ENCODE results near the gene PARD3B. TPM values are rescaled to one million over a fixed set of nuclear protein-coding genes. Genes with fewer than 3 reads are reported as not detected.

PARD3B gene
- total RNA-seq, 1 experiment from 2014 or later: 0.37 TPM

- in situ Hi-C loops (cut with HindIII; ENCODE audit: low pct_unique_long_range_greater_than_20kb, low sequenced_read_pairs): no loop called here
- DNase-seq (ENCODE audit: low read depth, low spot score): no peak
Measured at GRCh38 chr2:205390866-205391265, 845.6 kb downstream of the PARD3B start.

GRCh38 chr2:205401511-205401910 lies 856.2 kb downstream of the PARD3B start:
- in situ Hi-C loops (cut with HindIII; ENCODE audit: low pct_unique_long_range_greater_than_20kb, low sequenced_read_pairs): no loop called here
- no peak for DNase-seq (ENCODE audit: low read depth, low spot score)

GRCh38 chr2:205402011-205402410 lies 856.7 kb downstream of the PARD3B start:
- DNase-seq (ENCODE audit: low read depth, low spot score): no peak
- in situ Hi-C loops (cut with HindIII; ENCODE audit: low pct_unique_long_range_greater_than_20kb, low sequenced_read_pairs): no loop called here

- in situ Hi-C loops (cut with HindIII; ENCODE audit: low pct_unique_long_range_greater_than_20kb, low sequenced_read_pairs): no loop called here
- no peak for DNase-seq (ENCODE audit: low read depth, low spot score)
Measured at GRCh38 chr2:205403244-205403825, 858.1 kb downstream of the PARD3B start.

- DNase-seq (ENCODE audit: low read depth, low spot score): no peak
- in situ Hi-C loops (cut with HindIII; ENCODE audit: low pct_unique_long_range_greater_than_20kb, low sequenced_read_pairs): no loop called here
Measured at GRCh38 chr2:205405194-205405593, 859.9 kb downstream of the PARD3B start.

GRCh38 chr2:205405752-205406151 lies 860.5 kb downstream of the PARD3B start:
- DNase-seq (ENCODE audit: low read depth, low spot score): no peak
- in situ Hi-C loops (cut with HindIII; ENCODE audit: low pct_unique_long_range_greater_than_20kb, low sequenced_read_pairs): no loop called here

GRCh38 chr2:205407984-205408383 lies 862.7 kb downstream of the PARD3B start:
- in situ Hi-C loops (cut with HindIII; ENCODE audit: low pct_unique_long_range_greater_than_20kb, low sequenced_read_pairs): no loop called here
- DNase-seq (ENCODE audit: low read depth, low spot score): no peak

- in situ Hi-C loops (cut with HindIII; ENCODE audit: low pct_unique_long_range_greater_than_20kb, low sequenced_read_pairs): no loop called here
- no peak for DNase-seq (ENCODE audit: low read depth, low spot score)
Measured at GRCh38 chr2:205408696-205409095, 863.4 kb downstream of the PARD3B start.

- in situ Hi-C loops (cut with HindIII; ENCODE audit: low pct_unique_long_range_greater_than_20kb, low sequenced_read_pairs): no loop called here
- DNase-seq (ENCODE audit: low read depth, low spot score): no peak
Measured at GRCh38 chr2:205409411-205409810, 864.1 kb downstream of the PARD3B start.

- in situ Hi-C loops (cut with HindIII; ENCODE audit: low pct_unique_long_range_greater_than_20kb, low sequenced_read_pairs): no loop called here
- no peak for DNase-seq (ENCODE audit: low read depth, low spot score)
Measured at GRCh38 chr2:205411558-205411957, 866.3 kb downstream of the PARD3B start.

GRCh38 chr2:205424326-205424725 lies 879.1 kb downstream of the PARD3B start:
- in situ Hi-C loops (cut with HindIII; ENCODE audit: low pct_unique_long_range_greater_than_20kb, low sequenced_read_pairs): no loop called here
- no peak for DNase-seq (ENCODE audit: low read depth, low spot score)

- DNase-seq (ENCODE audit: low read depth, low spot score): no peak
- in situ Hi-C loops (cut with HindIII; ENCODE audit: low pct_unique_long_range_greater_than_20kb, low sequenced_read_pairs): no loop called here
Measured at GRCh38 chr2:205425102-205425501, 879.8 kb downstream of the PARD3B start.

- DNase-seq (ENCODE audit: low read depth, low spot score): no peak
- in situ Hi-C loops (cut with HindIII; ENCODE audit: low pct_unique_long_range_greater_than_20kb, low sequenced_read_pairs): no loop called here
Measured at GRCh38 chr2:205427112-205427511, 881.8 kb downstream of the PARD3B start.

- in situ Hi-C loops (cut with HindIII; ENCODE audit: low pct_unique_long_range_greater_than_20kb, low sequenced_read_pairs): no loop called here
- DNase-seq (ENCODE audit: low read depth, low spot score): no peak
Measured at GRCh38 chr2:205428811-205429210, 883.5 kb downstream of the PARD3B start.

- in situ Hi-C loops (cut with HindIII; ENCODE audit: low pct_unique_long_range_greater_than_20kb, low sequenced_read_pairs): no loop called here
- no peak for DNase-seq (ENCODE audit: low read depth, low spot score)
Measured at GRCh38 chr2:205435970-205436369, 890.7 kb downstream of the PARD3B start.

GRCh38 chr2:205438241-205438640 lies 893.0 kb downstream of the PARD3B start:
- no peak for DNase-seq (ENCODE audit: low read depth, low spot score)
- in situ Hi-C loops (cut with HindIII; ENCODE audit: low pct_unique_long_range_greater_than_20kb, low sequenced_read_pairs): no loop called here

GRCh38 chr2:205439621-205440020 lies 894.3 kb downstream of the PARD3B start:
- no peak for DNase-seq (ENCODE audit: low read depth, low spot score)
- in situ Hi-C loops (cut with HindIII; ENCODE audit: low pct_unique_long_range_greater_than_20kb, low sequenced_read_pairs): no loop called here

GRCh38 chr2:205441524-205441923 lies 896.2 kb downstream of the PARD3B start:
- DNase-seq (ENCODE audit: low read depth, low spot score): no peak
- in situ Hi-C loops (cut with HindIII; ENCODE audit: low pct_unique_long_range_greater_than_20kb, low sequenced_read_pairs): no loop called here

GRCh38 chr2:205448189-205448588 lies 902.9 kb downstream of the PARD3B start:
- no peak for DNase-seq (ENCODE audit: low read depth, low spot score)
- in situ Hi-C loops (cut with HindIII; ENCODE audit: low pct_unique_long_range_greater_than_20kb, low sequenced_read_pairs): no loop called here

GRCh38 chr2:205451901-205452512 lies 906.7 kb downstream of the PARD3B start:
- DNase-seq (ENCODE audit: low read depth, low spot score): no peak

More at GRCh38 chr2:205451901-205452512, 906.7 kb downstream of the PARD3B start:
- in situ Hi-C loops (cut with HindIII; ENCODE audit: low pct_unique_long_range_greater_than_20kb, low sequenced_read_pairs): no loop called here
